Measurements from ENCODE around the gene ZNF526.

GRCh38 chr19:42271045-42271419, 50.9 kb downstream of the ZNF526 start:
- TF ChIP-seq ATF3 (IDR thresholded peaks at IDR 0.05) (no peak), CTCF (IDR thresholded peaks at IDR 0.05; ENCODE audit: low read depth, low read length, missing input control) (no peak), REST (IDR thresholded peaks at IDR 0.05) (no peak), HNF4G (IDR thresholded peaks at IDR 0.05) (peak; percentile 37), SP1 (IDR thresholded peaks at IDR 0.05) (no peak), RAD21 (IDR thresholded peaks at IDR 0.05) (no peak), TAF1 (conservative IDR thresholded peaks at IDR 0.05) (no peak)
